ENCODE measurements around the gene FPGT. TPM values are rescaled to one million over a fixed set of nuclear protein-coding genes. Genes with fewer than 3 reads are reported as not detected.
"Not testable (repeated sequence)": the region's sequence is repeated elsewhere in the genome, so short reads cannot be mapped to it uniquely, and the experiment has no call there.

FPGT gene
- 10 to 100 TPM in 3 of 6 experiments, 1 to 10 TPM in 3; 6.9 to 12.5 (median 9.0) TPM for total RNA-seq
- long read RNA-seq, partial matches to known transcripts = 0 of 2 reads
- long read RNA-seq, other reads (novel, unspliced or antisense) = 1 of 2 reads

DNA sequence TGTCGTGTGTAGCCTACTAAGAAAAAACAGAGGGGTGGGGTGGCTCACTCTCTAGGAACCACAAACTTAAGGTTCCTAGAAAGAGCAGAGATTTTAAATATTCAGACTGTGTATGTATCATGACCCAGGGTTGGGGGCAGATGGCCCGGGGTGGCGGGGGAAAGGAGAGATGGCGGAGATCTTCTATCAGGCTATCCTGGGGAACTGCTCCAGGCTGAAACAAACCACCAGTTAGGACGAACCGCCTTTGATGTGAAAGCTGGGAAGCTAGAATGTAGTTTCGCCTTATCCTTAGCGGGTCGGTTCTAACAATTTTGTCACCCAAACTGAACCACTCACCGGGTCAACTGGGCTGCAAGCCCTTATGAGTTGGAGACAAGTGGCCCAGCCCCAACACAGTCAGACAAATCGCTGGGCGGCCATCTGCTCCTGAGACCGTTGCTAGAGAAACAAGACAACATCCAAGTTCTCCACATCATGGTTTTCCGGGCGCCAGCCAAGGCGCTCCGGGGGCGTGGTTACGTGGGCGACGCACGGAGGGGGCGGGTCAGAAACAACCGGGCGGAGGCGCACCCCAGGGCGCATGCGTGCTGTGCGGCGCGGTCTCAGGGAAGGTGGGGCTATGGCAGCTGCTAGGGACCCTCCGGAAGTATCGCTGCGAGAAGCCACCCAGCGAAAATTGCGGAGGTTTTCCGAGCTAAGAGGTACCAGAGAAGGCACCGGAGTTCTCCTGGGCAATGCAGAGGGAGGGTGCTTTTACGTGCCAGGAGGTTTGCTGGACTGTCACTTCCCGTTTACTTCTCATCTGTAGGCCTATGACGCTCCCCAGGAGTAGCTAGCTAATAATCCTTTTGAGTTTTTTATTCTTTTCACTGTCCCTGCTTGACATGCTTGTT lies at the start of gene FPGT, which contains the start of gene LRRIQ3:
FPGT (plus strand) TSS at position 586 of the 896 bp plus-strand sequence; CDS start at position 623, 37 bp downstream.
LRRIQ3 (minus strand) TSS at position 520 of the 896 bp plus-strand sequence. CDS start 14,492 bp downstream, outside the sequence.
- Histone ChIP-seq H3K4me3 (peak within 1 kb of the TSS; percentile 52 to 76 (median 66)), H3K36me3 (peaks cover 0 to 6% (median 0%) of the 10 kb centered on the region in 4 donors), H3K9me3 (no peaks in the 10 kb centered on the region), H3K27ac (peak within 1 kb of the TSS; percentile 72 to 82 (median 77)), H3K4me1 (peaks cover 0 to 10% (median 0%) of the 10 kb centered on the region in 4 donors), H3K27me3 (no peaks in the 10 kb centered on the region)
- intact Hi-C loops (cut with DNase I) = no loop called here
- ATAC-seq = peak; percentile 100
- TF ChIP-seq, protein P1, sequence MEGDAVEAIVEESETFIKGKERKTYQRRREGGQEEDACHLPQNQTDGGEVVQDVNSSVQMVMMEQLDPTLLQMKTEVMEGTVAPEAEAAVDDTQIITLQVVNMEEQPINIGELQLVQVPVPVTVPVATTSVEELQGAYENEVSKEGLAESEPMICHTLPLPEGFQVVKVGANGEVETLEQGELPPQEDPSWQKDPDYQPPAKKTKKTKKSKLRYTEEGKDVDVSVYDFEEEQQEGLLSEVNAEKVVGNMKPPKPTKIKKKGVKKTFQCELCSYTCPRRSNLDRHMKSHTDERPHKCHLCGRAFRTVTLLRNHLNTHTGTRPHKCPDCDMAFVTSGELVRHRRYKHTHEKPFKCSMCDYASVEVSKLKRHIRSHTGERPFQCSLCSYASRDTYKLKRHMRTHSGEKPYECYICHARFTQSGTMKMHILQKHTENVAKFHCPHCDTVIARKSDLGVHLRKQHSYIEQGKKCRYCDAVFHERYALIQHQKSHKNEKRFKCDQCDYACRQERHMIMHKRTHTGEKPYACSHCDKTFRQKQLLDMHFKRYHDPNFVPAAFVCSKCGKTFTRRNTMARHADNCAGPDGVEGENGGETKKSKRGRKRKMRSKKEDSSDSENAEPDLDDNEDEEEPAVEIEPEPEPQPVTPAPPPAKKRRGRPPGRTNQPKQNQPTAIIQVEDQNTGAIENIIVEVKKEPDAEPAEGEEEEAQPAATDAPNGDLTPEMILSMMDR (IDR thresholded peaks at IDR 0.05) = no peak
- TF ChIP-seq POLR2A (IDR thresholded peaks at IDR 0.05) = peak; percentile 71
- whole genome bisulfite sequencing (ENCODE audit: insufficient coverage, low coverage, low lambda C conversion rate, missing lambda C conversion rate) = 5% methylated on average over 12 of the region's 41 CpGs
- peak; percentile 96 to 97 (median 96) for DNase-seq

DNA sequence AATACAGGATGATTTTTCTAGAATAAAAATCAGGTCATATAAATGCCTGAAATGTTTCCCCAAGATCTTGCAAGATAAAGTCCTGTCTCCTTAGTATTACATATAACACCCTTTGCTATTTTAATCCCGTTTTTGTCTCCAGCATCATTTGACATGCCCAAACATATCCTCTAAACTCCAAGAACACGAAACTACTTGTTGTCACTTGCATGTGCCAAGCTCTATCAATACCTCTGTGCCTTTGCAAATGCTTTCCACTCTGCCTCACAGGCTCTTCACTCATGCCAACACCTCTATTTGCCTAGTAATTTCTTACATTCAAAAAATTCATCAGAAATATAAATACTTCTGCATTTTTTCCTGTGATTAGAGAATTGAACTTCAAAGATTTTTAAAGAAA lies 38.0 kb upstream of the FPGT start:
- Histone ChIP-seq H3K36me3 (no peaks in the 10 kb centered on the region), H3K4me3 (no peak overlapping the region), H3K9me3 (no peaks in the 10 kb centered on the region), H3K4me1 (no peaks in the 10 kb centered on the region), H3K27ac (no peak overlapping the region), H3K27me3 (no peaks in the 10 kb centered on the region)
- 34% methylated on average over 2 of the region's 2 CpGs for WGBS (ENCODE audit: insufficient coverage, low coverage, low lambda C conversion rate, missing lambda C conversion rate)
- no peak for ATAC-seq
- DNase-seq = no peak
- no peak for TF ChIP-seq POLR2A (IDR thresholded peaks at IDR 0.05)
- intact Hi-C loops (cut with DNase I) = no loop called here

DNA sequence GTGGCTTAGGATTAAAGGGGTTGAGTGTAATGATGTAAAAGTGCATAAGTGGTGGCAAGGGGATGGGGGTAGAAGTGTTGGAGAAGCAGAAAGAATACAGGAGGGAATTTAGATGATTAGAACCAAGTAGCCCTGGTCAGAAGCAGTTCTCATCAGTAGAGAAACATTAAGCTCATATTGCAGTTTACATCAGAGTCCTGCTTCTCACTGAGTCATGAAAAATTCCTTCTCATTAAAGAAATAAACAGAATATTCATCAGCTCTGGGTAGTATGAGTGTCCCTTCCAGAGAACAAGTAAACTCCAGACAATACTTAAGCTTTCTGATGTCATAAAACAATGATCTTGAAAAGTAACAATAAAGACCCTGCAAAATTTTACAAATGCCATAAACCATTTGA lies 36.5 kb upstream of the FPGT start:
- ATAC-seq (no peak), DNase-seq (no peak)
- Histone ChIP-seq H3K27ac (no peak overlapping the region), H3K4me3 (no peak overlapping the region), H3K4me1 (no peaks in the 10 kb centered on the region), H3K36me3 (no peaks in the 10 kb centered on the region), H3K9me3 (no peaks in the 10 kb centered on the region), H3K27me3 (no peaks in the 10 kb centered on the region)
- intact Hi-C loops (cut with DNase I) = no loop called here
- TF ChIP-seq, protein P1 (IDR thresholded peaks at IDR 0.05) = no peak
- no peak for TF ChIP-seq POLR2A (IDR thresholded peaks at IDR 0.05)

DNA sequence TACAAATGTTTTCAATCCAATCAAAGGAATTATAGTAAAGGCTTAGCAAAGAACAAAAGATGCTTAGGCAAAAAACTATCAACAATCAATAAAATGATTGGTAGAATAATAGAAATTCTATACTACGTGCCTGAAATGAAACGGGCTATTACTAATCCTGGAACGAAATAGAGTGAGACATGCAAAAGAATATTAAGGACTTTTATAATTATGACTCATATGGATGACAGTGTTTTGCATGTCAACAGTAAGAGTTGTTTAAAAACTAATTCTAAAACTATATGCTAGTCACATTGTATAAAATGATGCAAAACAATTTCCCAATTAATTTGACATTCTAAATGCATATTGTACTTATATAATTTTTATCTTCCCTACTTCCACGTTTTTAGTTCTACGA lies 35.7 kb upstream of the FPGT start:
- no peaks in the 10 kb centered on the region for H3K27me3 ChIP-seq
- H3K36me3 ChIP-seq = no peaks in the 10 kb centered on the region
- H3K4me3 ChIP-seq = no peak overlapping the region
- no peaks in the 10 kb centered on the region for H3K4me1 ChIP-seq
- H3K27ac ChIP-seq = no peak overlapping the region
- no peaks in the 10 kb centered on the region for H3K9me3 ChIP-seq
- intact Hi-C loops (cut with DNase I) = no loop called here
- 62% methylated on average over 5 of the region's 5 CpGs for WGBS (ENCODE audit: insufficient coverage, low coverage, low lambda C conversion rate, missing lambda C conversion rate)
- DNase-seq = no peak
- ATAC-seq = no peak
- TF ChIP-seq POLR2A (IDR thresholded peaks at IDR 0.05) = no peak
- TF ChIP-seq, protein P1 (IDR thresholded peaks at IDR 0.05) = no peak

DNA sequence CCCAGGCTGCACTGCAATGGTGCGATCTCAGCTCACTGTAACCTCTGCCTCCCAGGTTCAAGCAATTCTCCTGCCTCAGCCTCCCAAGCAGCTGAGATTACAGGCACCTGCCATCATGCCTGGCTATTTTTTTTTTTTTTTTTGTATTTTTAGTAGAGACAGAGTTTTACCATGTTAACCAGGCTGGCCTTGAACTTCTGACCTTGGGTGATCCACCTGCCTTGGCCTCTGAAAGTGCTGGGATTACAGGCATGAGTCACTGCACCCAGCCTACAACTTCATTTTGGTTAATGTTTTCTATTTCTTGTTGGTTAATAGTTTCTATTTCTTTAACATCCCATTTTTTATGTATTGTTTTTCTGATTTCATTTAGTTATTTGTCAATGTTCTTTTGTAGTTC lies 23.6 kb upstream of the FPGT start:
- not testable (repeated sequence) for ATAC-seq, H3K9me3 ChIP-seq

More for the DNA sequence above, 23.6 kb upstream of the FPGT start:
- H3K36me3 ChIP-seq; H3K4me3 ChIP-seq; H3K4me1 ChIP-seq; DNase-seq; intact Hi-C loops (cut with DNase I); H3K27ac ChIP-seq; H3K27me3 ChIP-seq: not testable (repeated sequence)
- 45% methylated on average over 1 of the region's 1 CpG for WGBS (ENCODE audit: insufficient coverage, low coverage, low lambda C conversion rate, missing lambda C conversion rate)
